Retinal pigment epithelial cell (primary cell): ENCODE results near the gene FBXL19.

ENCODE experiments used
- DNase-seq: peaks from one replicate; pipeline ENCODE4 v3.0.0-alpha.2; 2010; ENCODE audit warnings: low read depth
- H3K4me3 ChIP-seq: 2 replicates; pipeline ENCODE4 v1.5.1; 2011; ENCODE audit warnings: mild to moderate bottlenecking, low read length, control low read depth, moderate library complexity
- TF ChIP-seq, protein P1 (sequence below): conservative IDR thresholded peaks from 2 replicates; pipeline ENCODE4 v1.5.1; 2011; ENCODE audit warnings: low read depth, low read length, control low read depth, inconsistent platforms

The FBXL19 gene

DNA sequence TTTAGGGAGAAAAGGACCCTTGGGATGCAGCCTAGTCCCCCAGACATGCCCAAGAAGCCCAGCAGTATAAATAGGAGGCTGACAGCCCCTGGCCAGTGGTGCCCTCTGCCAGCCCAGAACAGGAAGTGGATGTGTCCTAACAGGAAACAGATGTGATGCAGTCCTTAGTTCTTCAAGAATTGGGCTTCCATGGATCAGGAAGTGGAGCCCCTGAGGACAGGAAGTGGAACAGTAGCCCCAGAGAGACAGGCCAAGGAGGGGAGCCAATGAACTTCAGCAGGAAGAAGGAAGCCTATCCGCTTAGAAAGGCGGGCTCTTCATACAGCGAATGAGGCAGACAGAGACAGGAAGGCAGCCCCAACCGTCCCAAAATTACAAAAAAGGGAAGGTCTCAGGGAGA, 19.8 kb upstream of the FBXL19 start:
- no peak for DNase-seq
- no peak overlapping the region for H3K4me3 ChIP-seq
- TF ChIP-seq, protein P1, sequence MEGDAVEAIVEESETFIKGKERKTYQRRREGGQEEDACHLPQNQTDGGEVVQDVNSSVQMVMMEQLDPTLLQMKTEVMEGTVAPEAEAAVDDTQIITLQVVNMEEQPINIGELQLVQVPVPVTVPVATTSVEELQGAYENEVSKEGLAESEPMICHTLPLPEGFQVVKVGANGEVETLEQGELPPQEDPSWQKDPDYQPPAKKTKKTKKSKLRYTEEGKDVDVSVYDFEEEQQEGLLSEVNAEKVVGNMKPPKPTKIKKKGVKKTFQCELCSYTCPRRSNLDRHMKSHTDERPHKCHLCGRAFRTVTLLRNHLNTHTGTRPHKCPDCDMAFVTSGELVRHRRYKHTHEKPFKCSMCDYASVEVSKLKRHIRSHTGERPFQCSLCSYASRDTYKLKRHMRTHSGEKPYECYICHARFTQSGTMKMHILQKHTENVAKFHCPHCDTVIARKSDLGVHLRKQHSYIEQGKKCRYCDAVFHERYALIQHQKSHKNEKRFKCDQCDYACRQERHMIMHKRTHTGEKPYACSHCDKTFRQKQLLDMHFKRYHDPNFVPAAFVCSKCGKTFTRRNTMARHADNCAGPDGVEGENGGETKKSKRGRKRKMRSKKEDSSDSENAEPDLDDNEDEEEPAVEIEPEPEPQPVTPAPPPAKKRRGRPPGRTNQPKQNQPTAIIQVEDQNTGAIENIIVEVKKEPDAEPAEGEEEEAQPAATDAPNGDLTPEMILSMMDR, result no peak

DNA sequence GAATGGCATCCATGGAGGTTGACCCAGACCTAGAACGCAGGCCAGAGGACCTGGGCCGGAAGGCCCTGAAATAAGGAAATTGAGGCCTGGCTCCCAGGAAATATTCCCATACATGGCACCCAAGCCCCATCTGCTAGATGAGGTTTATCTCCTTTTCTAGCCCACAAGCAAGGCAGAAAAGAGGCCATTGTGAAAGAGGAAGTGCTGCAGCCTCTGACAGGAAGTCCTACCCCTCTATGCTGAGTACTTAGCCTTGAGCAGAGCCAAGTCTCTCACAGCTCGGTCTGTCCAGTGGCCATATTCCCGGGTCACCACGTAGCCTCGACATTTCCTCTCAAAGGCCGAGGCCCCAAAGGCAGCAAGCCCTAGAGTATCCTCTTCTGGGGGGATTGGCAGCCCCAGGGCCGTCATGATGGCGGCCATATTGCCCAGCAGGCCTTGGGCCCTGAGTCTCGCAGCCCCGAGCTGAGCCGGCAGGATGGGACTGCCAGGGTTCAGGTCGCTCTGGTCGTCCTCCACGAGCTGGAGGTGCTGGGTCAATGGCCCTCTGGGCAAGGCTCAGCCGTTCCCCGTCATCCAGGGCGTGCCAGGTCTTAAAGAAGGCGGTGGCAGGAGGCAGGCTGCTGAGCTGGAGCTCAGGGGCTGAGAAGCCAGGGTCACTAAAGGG, 19.1 kb upstream of the FBXL19 start:
- TF ChIP-seq, protein P1, result no peak
- no peak overlapping the region for H3K4me3 ChIP-seq
- no peak for DNase-seq

DNA sequence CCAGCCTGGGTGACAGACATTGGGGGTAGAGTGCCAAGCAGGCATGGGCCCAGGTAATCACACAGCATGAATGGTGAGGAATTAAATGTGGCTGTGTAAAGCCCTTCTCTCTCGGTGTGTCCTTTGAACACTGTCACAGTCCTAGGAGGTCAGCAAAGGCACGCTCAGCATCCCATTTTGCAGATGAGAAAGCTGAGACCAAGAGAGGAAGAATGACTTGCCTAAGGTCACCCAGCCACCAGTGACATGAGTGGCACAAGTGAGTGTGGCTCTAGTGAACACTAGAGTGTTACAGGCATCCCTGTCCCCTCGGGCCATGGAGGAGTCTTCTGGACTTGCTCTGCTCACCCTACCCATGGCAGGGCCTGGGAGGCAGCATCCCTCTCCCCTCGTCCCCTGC, 16.3 kb upstream of the FBXL19 start:
- DNase-seq, result no peak
- TF ChIP-seq, protein P1, result no peak
- H3K4me3 ChIP-seq, result no peak overlapping the region

DNA sequence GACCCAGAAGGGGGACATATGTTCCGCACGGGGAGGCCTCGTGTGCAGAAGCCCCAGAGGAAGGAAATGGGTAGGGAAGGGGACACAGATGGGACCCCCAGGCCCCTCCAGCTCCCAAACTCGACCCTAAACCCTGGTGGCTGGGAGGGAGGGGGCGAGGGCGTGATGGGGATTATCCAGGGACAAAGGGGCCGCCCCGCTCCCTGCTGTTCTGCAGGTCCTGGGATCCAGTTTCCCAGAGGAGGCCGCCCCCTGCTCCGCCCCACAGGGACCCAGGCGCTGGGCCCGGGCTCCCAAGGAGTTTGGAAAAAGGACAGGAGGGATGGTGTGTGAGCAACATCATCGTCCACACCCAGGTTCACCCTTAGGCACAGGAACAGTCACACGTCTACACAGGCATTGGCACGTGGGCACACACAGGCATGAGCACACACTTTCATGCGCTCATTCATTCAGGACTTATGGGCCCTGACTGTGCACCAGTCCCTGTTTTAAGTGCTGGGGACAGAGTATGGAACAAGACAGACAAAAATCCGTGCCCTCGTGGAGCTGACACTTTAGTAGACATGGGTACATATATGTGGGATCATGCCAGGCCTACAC, 12.8 kb upstream of the FBXL19 start:
- no peak for DNase-seq
- H3K4me3 ChIP-seq, result no peak overlapping the region
- TF ChIP-seq, protein P1, result no peak

DNA sequence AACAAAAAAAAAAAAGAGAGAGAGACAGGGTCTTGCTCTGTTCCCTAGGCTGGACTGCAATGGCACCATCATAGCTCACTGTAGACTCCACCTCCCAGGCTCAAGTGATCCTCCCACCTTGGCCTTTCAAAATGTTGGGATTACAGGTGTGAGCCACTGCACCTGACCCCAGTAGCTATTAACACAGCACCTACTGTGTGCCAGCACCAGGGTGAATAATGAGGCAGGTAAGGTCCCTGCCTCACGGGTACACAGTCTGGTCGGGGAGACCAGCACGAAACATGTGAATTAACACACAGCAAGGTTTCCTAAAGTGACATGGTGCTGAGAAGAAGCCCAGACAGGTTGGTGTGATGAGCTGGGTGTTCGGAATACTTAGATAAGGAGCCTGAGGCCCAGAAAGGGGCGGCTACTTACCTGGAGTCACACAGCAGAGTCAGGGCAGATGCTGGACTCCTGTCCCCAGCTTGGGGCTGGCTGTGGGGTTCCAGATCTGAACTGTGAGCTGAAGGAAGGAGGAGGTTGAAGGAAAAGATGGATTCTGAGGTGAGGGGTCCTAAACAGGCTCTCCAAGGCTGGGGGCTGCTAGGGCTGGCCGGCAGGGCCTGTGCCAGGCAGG, 10.5 kb upstream of the FBXL19 start:
- TF ChIP-seq, protein P1, result no peak
- no peak overlapping the region for H3K4me3 ChIP-seq
- DNase-seq, result no peak

DNA sequence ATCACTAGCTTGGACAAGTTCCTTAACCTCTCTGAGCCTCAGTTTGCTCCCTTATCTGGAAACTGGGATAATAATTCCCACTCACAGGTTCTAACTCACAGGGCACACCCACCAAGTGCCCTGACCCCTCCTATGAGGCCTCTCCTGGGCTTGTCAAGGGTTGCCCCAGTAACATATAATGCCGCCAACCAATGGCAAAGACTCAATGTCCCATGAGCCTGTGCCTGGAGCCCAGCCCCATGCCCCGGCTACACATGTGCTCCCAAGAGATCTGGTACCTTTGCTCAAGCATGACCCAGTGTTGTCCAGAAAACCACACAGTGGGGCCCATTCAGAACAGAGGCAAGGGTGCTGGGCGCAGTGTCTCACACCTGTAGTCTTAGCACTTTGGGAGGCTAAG, 8.5 kb upstream of the FBXL19 start:
- H3K4me3 ChIP-seq, result no peak overlapping the region
- TF ChIP-seq, protein P1, result no peak
- no peak for DNase-seq

DNA sequence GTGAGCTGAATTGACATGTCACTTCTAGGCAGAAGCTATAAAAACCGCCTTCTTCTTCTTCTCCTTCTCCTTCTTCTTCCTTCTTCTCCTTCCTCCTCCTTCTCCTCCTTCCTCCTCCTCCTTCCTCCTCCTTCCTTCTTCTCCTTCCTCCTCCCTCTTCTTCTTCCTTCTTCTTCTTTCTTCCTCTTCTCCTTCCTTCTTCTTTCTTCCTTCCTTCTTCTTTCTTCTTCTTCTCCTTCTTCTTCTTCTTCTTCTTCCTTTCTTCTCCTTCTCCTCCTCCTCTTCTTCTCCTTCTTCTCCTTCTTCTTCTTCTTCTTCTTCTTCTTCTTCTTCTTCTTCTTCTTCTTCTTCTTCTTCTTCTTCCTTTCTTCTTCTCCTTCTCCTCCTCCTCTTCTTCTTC, 4.8 kb upstream of the FBXL19 start:
- TF ChIP-seq, protein P1, result no peak
- DNase-seq, result no peak
- H3K4me3 ChIP-seq, result no peak overlapping the region
